K562 (cell line): Measurements from ENCODE around the gene BST1. TPM values are rescaled to one million over a fixed set of nuclear protein-coding genes. Genes with fewer than 3 reads are reported as not detected.

Experiments
- ATAC-seq: fragments of 200-7000 bp; cut with Tn5 transposase; 3 replicates; pipeline ENCODE4 v1.9.1; 2020; ENCODE audit warnings: moderate library complexity
- BruUV-seq: library from RNA; stranded (reverse); fragments of 400-500 nt; replicated peaks from 2 replicates; lab custom pipeline; 2021; lab: Mats Ljungman, UMichigan
- CTCF ChIA-PET: fragments of 300-600 bp; formaldehyde crosslinking; extraction: SDS; loops from one replicate; lab custom pipeline; 2021; ENCODE audit warnings: low intra/inter-chr PET ratio; lab: Yijun Ruan, JAX
- POLR2A ChIA-PET: fragments of 300-600, 350-650 bp; sonication (Branson Sonifier 250); formaldehyde crosslinking; extraction: SDS; loops from one replicate; lab custom pipeline; 2021; ENCODE audit warnings: antibody characterized with exemption, inconsistent platforms; lab: Yijun Ruan, JAX
- DNase-seq, 4 experiments: peaks; one replicate each; pipeline versions ENCODE4 v3.0.0 to v3.0.0-alpha.2; 2011 to 2018; ENCODE audit warnings: low spot score in 3 of 4, mixed read lengths in 3 of 4; ENCODE audit errors: extremely low read depth in 1 of 4
- FAIRE-seq: peaks from 2 replicates; lab custom pipeline; 2011; peaks lifted over from hg19 to GRCh38; lab: Jason Lieb, UNC
- H2AFZ ChIP-seq: 2 replicates; pipeline ENCODE4 v1.6.0; 2011; ENCODE audit warnings: low read depth, low read length, control low read depth, inconsistent platforms
- H3K27ac ChIP-seq: fragments of 200-600 bp; 3 replicates; pipeline ENCODE4 v1.8.0; 2011; ENCODE audit warnings: low read depth, mild to moderate bottlenecking, control low read depth, inconsistent platforms, low read length, moderate library complexity, mixed read lengths; ENCODE audit errors: extremely low read depth
- H3K27me3 ChIP-seq, 2 experiments: fragments of 300-600 bp in 1 of 2; 2 replicates in 1 of 2; 3 replicates in 1 of 2; pipeline versions ENCODE4 v1.6.0 to v1.8.0; 2011; ENCODE audit warnings: inconsistent platforms in 2 of 2, low read length in 2 of 2, mild to moderate bottlenecking in 1 of 2, mixed read lengths in 1 of 2, moderate library complexity in 1 of 2; ENCODE audit not compliant: control insufficient read depth in 2 of 2, insufficient read depth in 2 of 2
- H3K36me3 ChIP-seq: fragments of 300-600 bp; 3 replicates; pipeline ENCODE4 v1.8.0; 2011; ENCODE audit warnings: mild to moderate bottlenecking, low read length, inconsistent platforms; ENCODE audit not compliant: control insufficient read depth, insufficient read depth
- H3K4me1 ChIP-seq, 2 experiments: fragments of 200-600 bp in 1 of 2; replicated peaks in 1 of 2; 2 replicates in 1 of 2; 3 replicates in 1 of 2; pipeline versions ENCODE4 v1.5.1 to v1.8.0; 2011; ENCODE audit warnings: inconsistent platforms in 2 of 2, low read length in 2 of 2, mild to moderate bottlenecking in 1 of 2, mixed read lengths in 1 of 2, moderate library complexity in 1 of 2; ENCODE audit not compliant: control insufficient read depth in 2 of 2, insufficient read depth in 2 of 2
- H3K4me2 ChIP-seq: 2 replicates; pipeline ENCODE4 v1.6.1; 2011; ENCODE audit warnings: low read length, control low read depth, inconsistent platforms, mixed read lengths; ENCODE audit not compliant: insufficient read depth
- H3K4me3 ChIP-seq: fragments of 200-600 bp; sonication (generic), shearing (Covaris generic); 2 replicates; pipeline ENCODE4 v1.5.1; 2016; ENCODE audit warnings: control low read depth, inconsistent platforms
- H3K79me2 ChIP-seq: fragments of 200-600 bp; 3 replicates; pipeline ENCODE4 v1.8.0; 2011; ENCODE audit warnings: low read length, inconsistent platforms; ENCODE audit not compliant: control insufficient read depth, insufficient read depth
- H3K9ac ChIP-seq, 2 experiments: 2 replicates each; pipeline versions ENCODE4 v1.6.0 to v1.6.1; 2011; ENCODE audit warnings: low read depth in 2 of 2, low read length in 2 of 2, control low read depth in 1 of 2, inconsistent platforms in 1 of 2, mild to moderate bottlenecking in 1 of 2, mixed read lengths in 1 of 2; ENCODE audit not compliant: insufficient read depth in 1 of 2
- H3K9me1 ChIP-seq: one replicate; pipeline ENCODE4 v1.6.0; 2011; ENCODE audit warnings: inconsistent platforms, mild to moderate bottlenecking, low read length, moderate library complexity; ENCODE audit not compliant: control insufficient read depth, insufficient read depth
- H3K9me3 ChIP-seq: replicated peaks from 2 replicates; pipeline ENCODE4 v1.5.1; 2011; ENCODE audit warnings: low read depth, low read length, inconsistent platforms; ENCODE audit not compliant: control insufficient read depth, insufficient read depth
- H4K20me1 ChIP-seq: replicated peaks from 2 replicates; pipeline ENCODE4 v1.6.1; 2011; ENCODE audit warnings: low read length, inconsistent platforms, mixed read lengths; ENCODE audit not compliant: control insufficient read depth, insufficient read depth
- ATF6 ChIP-seq: sonication (generic); formaldehyde crosslinking; IDR thresholded peaks from 2 replicates; pipeline ENCODE4 v1.4.0; 2020; ENCODE audit warnings: mild to moderate bottlenecking, missing genetic modification reagents
- E2F8 ChIP-seq: fragments of 450-650 bp; IDR thresholded peaks from 2 replicates; pipeline ENCODE4 v1.7.1; 2018; ENCODE audit warnings: mild to moderate bottlenecking, low read depth; ENCODE audit not compliant: partially characterized antibody
- ELK3 ChIP-seq: fragments of 450-650 bp; formaldehyde crosslinking; IDR thresholded peaks from 2 replicates; pipeline ENCODE4 v1.4.0; 2020; ENCODE audit warnings: mild to moderate bottlenecking
- ESRRB ChIP-seq: fragments of 250-450 bp; sonication (Bioruptor Pico); IDR thresholded peaks from 2 replicates; pipeline ENCODE4 v1.5.0; 2020; ENCODE audit warnings: mild to moderate bottlenecking, moderate library complexity, borderline replicate concordance
- FOXP1 ChIP-seq: sonication (generic); formaldehyde crosslinking; IDR thresholded peaks from 2 replicates; pipeline ENCODE4 v1.8.0; 2022; ENCODE audit warnings: mild to moderate bottlenecking, missing genetic modification reagents
- MXI1 ChIP-seq: IDR thresholded peaks from 2 replicates; pipeline ENCODE4 v1.6.1; 2011; ENCODE audit warnings: low read depth, mild to moderate bottlenecking, improper control_type of control experiment, low read length
- RCOR1 ChIP-seq, 2 experiments: IDR thresholded peaks; 2 replicates each; pipeline ENCODE4 v1.6.1; 2012; ENCODE audit warnings: low read depth in 2 of 2, low read length in 2 of 2, borderline replicate concordance in 1 of 2, improper control_type of control experiment in 1 of 2
- RFX5 ChIP-seq: IDR thresholded peaks from 2 replicates; pipeline ENCODE4 v1.6.1; 2011; ENCODE audit warnings: low read depth, mild to moderate bottlenecking, improper control_type of control experiment, low read length
- STAT6 ChIP-seq: sonication (generic); formaldehyde crosslinking; IDR thresholded peaks from 2 replicates; pipeline ENCODE4 v1.8.1; 2023; ENCODE audit warnings: mild to moderate bottlenecking, missing genetic modification reagents
- THRA ChIP-seq: fragments of 450-650 bp; IDR thresholded peaks from 2 replicates; pipeline ENCODE4 v1.6.1; 2017; ENCODE audit warnings: mild to moderate bottlenecking, moderate library complexity
- ZNF282 ChIP-seq: sonication (generic); formaldehyde crosslinking; IDR thresholded peaks from 2 replicates; pipeline ENCODE4 v1.8.1; 2023; ENCODE audit warnings: missing genetic modification reagents
- ZNF586 ChIP-seq: fragments of 450-650 bp; formaldehyde crosslinking; conservative IDR thresholded peaks from 2 replicates; pipeline ENCODE4 v1.4.0; 2020; ENCODE audit warnings: mild to moderate bottlenecking, moderate library complexity
- WGBS: fragments of 100-300 bp; shearing (Covaris generic); methylation state at CpG from one replicate; pipeline ENCODE4 v1.1.6; 2016; ENCODE audit warnings: low coverage, mixed read lengths; ENCODE audit not compliant: insufficient coverage; ENCODE audit errors: missing lambda C conversion rate; 5-methylcytosine and 5-hydroxymethylcytosine counted together
- in situ Hi-C: fragments of 300-500 bp; cut with MboI; formaldehyde crosslinking; loops from 4 replicates; pipeline ENCODE4 v1.15.0; 2018; ENCODE audit warnings: inconsistent platforms, mixed read lengths
- intact Hi-C: fragments of 100-400 bp; cut with micrococcal nuclease; formaldehyde crosslinking; loops from 2 replicates; pipeline ENCODE4 v1.14.2; 2022
- polyA plus RNA-seq, 8 experiments: library from polyadenylated mRNA; depleted of rRNA in 4 of 8; stranded (reverse) in 5 of 8; unstranded in 3 of 8; fragments of >200 nt; fragmentation: Nextera tagmentation in 2 of 8; fragmentation: Illumina TruSeq in 1 of 8; extraction: Ambion mirVana in 2 of 8; extraction: Trizol in 1 of 8; gene quantifications; 2 replicates each; pipeline versions ENCODE4 v1.2.1 to v1.2.3, GENCODE V29; 2011 to 2014; ENCODE audit warnings: inconsistent platforms in 1 of 8, missing spikeins in 1 of 8
- total RNA-seq, 7 experiments: library from RNA; depleted of rRNA in 6 of 7; stranded (reverse); fragments of >200 nt in 6 of 7; fragmentation: Illumina TruSeq in 2 of 7; extraction: Trizol in 2 of 7; gene quantifications; 2 replicates each; pipeline versions ENCODE4 v1.2.1 to v1.2.3, GENCODE V29; 2011 to 2021; ENCODE audit warnings: low replicate concordance in 1 of 7

The BST1 gene
- total and polyA plus RNA-seq, 9 of the 15 experiments (the other 6 are each of a cell fraction or from before 2014, with no cell fraction given) = 0.04 to 0.38 (median 0.07) TPM; not detected in 6

- Histone ChIP-seq H3K9me1 (no peaks in the 10 kb centered on the region), H3K27me3 (peaks cover 8 to 12% of the 10 kb centered on the region in 2 experiments; a peak in 4 of 5 replicates), H3K9me3 (peaks cover 3% of the 10 kb centered on the region; the same call in 1 of the 2 replicates), H3K9ac (no peak overlapping the region), H3K4me3 (no peak overlapping the region), H3K79me2 (no peaks in the 10 kb centered on the region), H3K36me3 (no peaks in the 10 kb centered on the region), H3K4me2 (no peak overlapping the region), H4K20me1 (no peaks in the 10 kb centered on the region), H3K4me1 (no peaks in the 10 kb centered on the region), H3K27ac (no peak overlapping the region), H2AFZ (no peak overlapping the region)
- DNase-seq = no peak
- no peak for FAIRE-seq
- 18% methylated on average over 3 of the region's 3 CpGs for WGBS
- ChIA-PET POLR2A (interaction anchor here (0.9 kb wide), 1 partner anchor 55 kb away, joined by 3 read pairs; no protein-coding TSS in a partner anchor), CTCF (no interaction called here)
- no peak for ATAC-seq
- intact Hi-C loops = no loop called here
- no TSS peak for BruUV-seq
- in situ Hi-C loops = no loop called here
- TF ChIP-seq RFX5 (no peak), ATF6 (CRISPR knock-in tag) (no peak), ZNF282 (CRISPR knock-in tag) (no peak), THRA (no peak), RCOR1 (IDR thresholded peaks at IDR 0.05; ENCODE audit: borderline replicate concordance in 1 of 2, low read depth in 2 of 2, low read length in 2 of 2) (no peak), FOXP1 (CRISPR knock-in tag) (no peak), ZNF586 (CRISPR knock-in tag) (no peak), ESRRB (CRISPR knock-in tag) (no peak), ELK3 (no peak), STAT6 (CRISPR knock-in tag) (no peak), E2F8 (no peak), MXI1 (no peak)
Measured at GRCh38 chr4:15695729-15696128, 7.1 kb upstream of the BST1 start.
